ENCODE results near the gene PCDHGA8. TPM values are rescaled to one million over a fixed set of nuclear protein-coding genes. Genes with fewer than 3 reads are reported as not detected.
A peak's percentile ranks its signal among the peaks of the same experiment; 100 is the strongest.
"Not testable (repeated sequence)": the region's sequence is repeated elsewhere in the genome, so short reads cannot be mapped to it uniquely, and the experiment has no call there.

The PCDHGA8 gene
- total and polyA plus RNA-seq, 8 donors = 0.38 to 1.1 (median 0.79) TPM

GRCh38 chr5:141371572-141372475, 20.6 kb upstream of the PCDHGA8 start:
- no peak for ATAC-seq
- H3K4me3 ChIP-seq = no peak overlapping the region
- no peak for DNase-seq
- no peak overlapping the region for H3K27ac ChIP-seq
- intact Hi-C loops (cut with DNase I) = no loop called here
- H3K9me3 ChIP-seq = peaks cover 3 to 86% of the 10 kb centered on the region in 2 donors
- peaks cover 27 to 97% of the 10 kb centered on the region in 2 donors for H3K27me3 ChIP-seq
- no peaks in the 10 kb centered on the region for H3K36me3 ChIP-seq
- H3K4me1 ChIP-seq = no peaks in the 10 kb centered on the region
- TF ChIP-seq, protein P1, sequence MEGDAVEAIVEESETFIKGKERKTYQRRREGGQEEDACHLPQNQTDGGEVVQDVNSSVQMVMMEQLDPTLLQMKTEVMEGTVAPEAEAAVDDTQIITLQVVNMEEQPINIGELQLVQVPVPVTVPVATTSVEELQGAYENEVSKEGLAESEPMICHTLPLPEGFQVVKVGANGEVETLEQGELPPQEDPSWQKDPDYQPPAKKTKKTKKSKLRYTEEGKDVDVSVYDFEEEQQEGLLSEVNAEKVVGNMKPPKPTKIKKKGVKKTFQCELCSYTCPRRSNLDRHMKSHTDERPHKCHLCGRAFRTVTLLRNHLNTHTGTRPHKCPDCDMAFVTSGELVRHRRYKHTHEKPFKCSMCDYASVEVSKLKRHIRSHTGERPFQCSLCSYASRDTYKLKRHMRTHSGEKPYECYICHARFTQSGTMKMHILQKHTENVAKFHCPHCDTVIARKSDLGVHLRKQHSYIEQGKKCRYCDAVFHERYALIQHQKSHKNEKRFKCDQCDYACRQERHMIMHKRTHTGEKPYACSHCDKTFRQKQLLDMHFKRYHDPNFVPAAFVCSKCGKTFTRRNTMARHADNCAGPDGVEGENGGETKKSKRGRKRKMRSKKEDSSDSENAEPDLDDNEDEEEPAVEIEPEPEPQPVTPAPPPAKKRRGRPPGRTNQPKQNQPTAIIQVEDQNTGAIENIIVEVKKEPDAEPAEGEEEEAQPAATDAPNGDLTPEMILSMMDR (IDR thresholded peaks at IDR 0.05) = no peak

DNA sequence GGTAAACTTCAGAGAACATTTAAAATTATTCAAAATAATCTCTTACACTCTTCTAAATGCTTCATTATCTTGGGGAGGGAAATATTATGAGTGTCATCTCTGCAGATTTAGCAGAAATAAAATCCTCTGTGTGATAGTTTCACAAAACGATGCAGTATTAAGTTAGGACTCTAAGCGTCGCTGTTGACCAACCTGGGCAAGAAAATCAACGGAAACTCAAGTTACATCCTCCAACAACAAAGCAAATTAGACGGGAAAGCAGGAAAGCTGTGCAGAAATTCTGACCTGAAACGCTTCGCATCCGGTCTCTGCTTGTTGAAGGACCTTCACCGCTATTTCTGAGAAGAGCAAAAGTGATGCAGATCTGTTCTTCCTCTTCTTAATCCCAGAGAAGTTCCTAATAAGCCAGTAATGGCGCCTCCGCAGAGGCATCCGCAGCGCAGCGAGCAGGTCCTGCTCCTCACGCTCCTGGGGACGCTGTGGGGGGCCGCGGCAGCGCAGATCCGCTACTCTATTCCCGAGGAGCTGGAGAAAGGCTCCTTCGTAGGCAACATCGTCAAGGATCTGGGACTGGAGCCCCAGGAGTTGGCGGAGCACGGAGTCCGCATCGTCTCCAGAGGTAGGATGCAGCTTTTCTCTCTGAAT, 18.6 kb upstream of the PCDHGA8 start, which contains the start of gene PCDHGA6:
TSS of gene PCDHGA6 (plus strand) at position 219 of the 645 bp plus-strand sequence. CDS start at position 412, 193 bp downstream.
- DNase-seq (no peak), ATAC-seq (no peak)
- TF ChIP-seq, protein P1 (IDR thresholded peaks at IDR 0.05) = peak in 1 of 2 donors; percentile 17
- intact Hi-C loops (cut with DNase I) = no loop called here
- Histone ChIP-seq H3K9me3 (peaks cover 3 to 93% of the 10 kb centered on the region in 2 donors), H3K4me3 (peak within 1 kb of the TSS in 1 of 2 donors; percentile 2), H3K4me1 (no peaks in the 10 kb centered on the region), H3K27ac (no peak within 1 kb of the TSS), H3K36me3 (no peaks in the 10 kb centered on the region), H3K27me3 (peaks cover 14 to 95% of the 10 kb centered on the region in 2 donors)

- H3K36me3 ChIP-seq = no peaks in the 10 kb centered on the region
- DNase-seq (no peak), ATAC-seq (no peak)
- H3K4me1 ChIP-seq = no peaks in the 10 kb centered on the region
- H3K27me3 ChIP-seq = peaks cover 9 to 91% of the 10 kb centered on the region in 2 donors
- H3K27ac ChIP-seq = no peak overlapping the region
- peaks cover 3 to 90% of the 10 kb centered on the region in 2 donors for H3K9me3 ChIP-seq
- TF ChIP-seq, protein P1 (IDR thresholded peaks at IDR 0.05) = no peak
- intact Hi-C loops (cut with DNase I) = no loop called here
- no peak overlapping the region for H3K4me3 ChIP-seq
Observed at GRCh38 chr5:141374627-141375026, 17.8 kb upstream of the PCDHGA8 start.

- ATAC-seq; intact Hi-C loops (cut with DNase I): not testable (repeated sequence)
- peaks cover 3 to 88% of the 10 kb centered on the region in 2 donors for H3K9me3 ChIP-seq
Observed at GRCh38 chr5:141375444-141376155, 16.8 kb upstream of the PCDHGA8 start.

GRCh38 chr5:141382469-141383294, 9.8 kb upstream of the PCDHGA8 start, which contains the start of gene PCDHGA7:
TSS of gene PCDHGA7 (plus strand) at chr5:141382742. CDS start at chr5:141382900, 158 bp downstream.
- TF ChIP-seq, protein P1 (IDR thresholded peaks at IDR 0.05) = no peak
- no peak within 1 kb of the TSS for H3K4me3 ChIP-seq
- peaks cover 0 to 91% of the 10 kb centered on the region in 2 donors for H3K9me3 ChIP-seq
- H3K27me3 ChIP-seq = peaks cover 14 to 86% of the 10 kb centered on the region in 2 donors
- H3K27ac ChIP-seq = no peak within 1 kb of the TSS
- H3K36me3 ChIP-seq = no peaks in the 10 kb centered on the region
- intact Hi-C loops (cut with DNase I) = no loop called here
- DNase-seq (no peak), ATAC-seq (no peak)
- no peaks in the 10 kb centered on the region for H3K4me1 ChIP-seq

More at GRCh38 chr5:141375444-141376155, 16.8 kb upstream of the PCDHGA8 start:
- H3K36me3 ChIP-seq, DNase-seq, H3K27ac ChIP-seq, H3K4me1 ChIP-seq, H3K4me3 ChIP-seq: not testable (repeated sequence)
- H3K27me3 ChIP-seq = peaks cover 5 to 88% of the 10 kb centered on the region in 2 donors

Data from left lung (tissue), 10 donors.